ENCODE results near the gene TRIM31.

The TRIM31 gene

DNA sequence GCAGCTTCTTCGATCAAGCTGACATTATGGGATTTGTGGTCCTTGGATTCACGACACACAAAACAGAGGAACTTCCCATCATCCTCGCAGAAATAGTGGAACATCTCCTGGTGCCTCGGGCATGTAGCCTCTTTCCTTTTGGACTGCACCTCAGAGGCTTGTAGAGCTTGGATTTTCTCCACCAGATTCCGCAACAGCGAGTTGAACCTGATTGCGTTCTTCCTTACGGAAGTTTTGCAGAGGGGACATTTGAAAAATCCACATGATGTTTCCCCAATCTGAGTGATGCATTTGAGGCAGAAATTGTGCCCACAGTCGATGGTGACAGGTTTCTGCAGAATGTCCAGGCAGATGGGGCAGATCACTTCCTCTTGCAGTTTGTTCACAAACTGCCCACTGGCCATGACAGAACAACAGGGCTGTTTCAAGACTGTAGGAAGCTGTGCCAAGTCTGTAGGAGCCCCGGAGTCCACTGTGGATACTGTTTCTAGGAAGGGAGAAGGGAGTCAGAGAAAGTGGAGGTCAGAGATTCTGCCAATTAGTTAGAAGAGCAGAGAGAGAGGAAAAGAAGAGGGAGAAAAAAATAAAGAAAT is 392 bp downstream of the TRIM31 start:
- DNase-seq (ENCODE audit: low spot score), result no peak
- Mint-ChIP-seq H3K4me3 (no peak overlapping the region), H3K36me3 (ENCODE audit: low read depth) (no peaks in the 10 kb centered on the region), H3K27ac (no peak overlapping the region), H3K27me3 (ENCODE audit: low read depth) (peaks cover 65% of the 10 kb centered on the region), H3K4me1 (ENCODE audit: low read depth) (peaks cover 7% of the 10 kb centered on the region), H3K9me3 (no peaks in the 10 kb centered on the region)

DNA sequence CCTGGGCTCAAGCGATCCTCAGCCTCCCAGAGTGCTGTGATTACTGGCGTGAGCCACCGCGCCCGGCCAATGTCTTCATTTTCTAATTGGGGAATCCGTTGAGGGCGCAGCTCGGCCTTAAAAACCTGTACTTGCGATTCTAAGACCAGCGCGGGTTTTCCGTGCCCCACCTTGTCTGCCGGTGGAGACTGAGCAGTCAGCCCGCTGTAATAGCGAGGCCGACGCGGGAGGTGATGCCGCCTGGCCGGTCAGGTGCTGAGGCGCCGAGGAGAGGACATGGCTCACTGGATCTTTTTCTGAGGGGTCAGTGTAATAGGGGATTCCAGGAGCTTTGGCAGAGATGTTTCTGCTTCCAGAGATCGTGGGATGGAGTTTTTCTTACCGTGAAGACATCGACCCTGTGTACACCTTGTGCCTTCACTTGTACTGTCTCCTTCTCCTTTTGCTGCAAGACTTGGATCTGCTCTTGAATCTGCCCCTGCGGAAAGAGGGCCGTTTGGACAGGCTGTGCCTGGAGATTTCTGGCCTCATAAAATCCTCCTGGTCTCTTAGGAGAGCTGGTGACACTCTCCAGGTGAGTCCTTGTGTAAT is 1.5 kb downstream of the TRIM31 start:
- Mint-ChIP-seq H3K36me3 (ENCODE audit: low read depth) (no peaks in the 10 kb centered on the region), H3K9me3 (no peaks in the 10 kb centered on the region), H3K27ac (no peak overlapping the region), H3K4me3 (no peak overlapping the region), H3K27me3 (ENCODE audit: low read depth) (peaks cover 65% of the 10 kb centered on the region), H3K4me1 (ENCODE audit: low read depth) (peaks cover 7% of the 10 kb centered on the region)
- no peak for DNase-seq (ENCODE audit: low spot score)

DNA sequence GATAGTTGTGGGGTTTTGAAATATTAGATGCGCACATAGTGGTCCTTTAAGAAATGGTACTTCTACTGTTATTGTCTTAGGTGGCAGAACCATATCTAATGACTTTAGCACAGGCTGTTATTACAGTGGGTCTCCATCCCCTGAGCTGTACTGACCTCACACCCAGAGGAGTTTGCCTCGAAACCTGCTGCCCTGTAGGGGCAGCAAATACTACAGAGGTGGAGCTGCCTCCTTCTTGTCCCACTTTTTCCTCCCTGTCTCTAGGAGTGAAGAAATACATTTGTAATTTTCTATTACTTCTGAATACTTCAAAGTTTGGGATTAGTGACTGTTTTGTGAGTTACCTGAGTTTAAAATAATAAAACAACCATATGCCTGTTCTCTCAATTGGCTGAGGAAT is 8.2 kb downstream of the TRIM31 start:
- no peak for DNase-seq (ENCODE audit: low spot score)
- Mint-ChIP-seq H3K9me3 (no peaks in the 10 kb centered on the region), H3K27me3 (ENCODE audit: low read depth) (peaks cover 64% of the 10 kb centered on the region), H3K4me3 (no peak overlapping the region), H3K36me3 (ENCODE audit: low read depth) (no peaks in the 10 kb centered on the region), H3K27ac (no peak overlapping the region), H3K4me1 (ENCODE audit: low read depth) (peaks cover 30% of the 10 kb centered on the region)

DNA sequence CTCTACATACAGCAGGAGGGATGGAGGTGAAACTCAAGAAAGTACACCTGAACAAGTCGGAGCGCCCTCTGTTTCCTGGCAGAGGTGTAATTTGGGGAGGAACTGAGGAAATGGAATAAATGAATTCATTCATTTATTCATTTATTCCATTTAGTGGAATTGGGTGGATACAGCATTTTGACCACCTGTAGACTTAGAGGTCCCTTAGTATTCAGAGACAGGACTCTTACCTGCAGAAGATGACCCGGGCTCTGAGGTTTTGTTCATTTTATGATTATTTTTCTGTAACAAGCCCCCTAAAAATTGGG is 9.1 kb downstream of the TRIM31 start:
- Mint-ChIP-seq H3K27ac (no peak overlapping the region), H3K36me3 (ENCODE audit: low read depth) (no peaks in the 10 kb centered on the region), H3K4me3 (peak overlapping the region; percentile 92), H3K9me3 (no peaks in the 10 kb centered on the region), H3K4me1 (ENCODE audit: low read depth) (peaks cover 30% of the 10 kb centered on the region), H3K27me3 (ENCODE audit: low read depth) (peaks cover 68% of the 10 kb centered on the region)
- no peak for DNase-seq (ENCODE audit: low spot score)

DNA sequence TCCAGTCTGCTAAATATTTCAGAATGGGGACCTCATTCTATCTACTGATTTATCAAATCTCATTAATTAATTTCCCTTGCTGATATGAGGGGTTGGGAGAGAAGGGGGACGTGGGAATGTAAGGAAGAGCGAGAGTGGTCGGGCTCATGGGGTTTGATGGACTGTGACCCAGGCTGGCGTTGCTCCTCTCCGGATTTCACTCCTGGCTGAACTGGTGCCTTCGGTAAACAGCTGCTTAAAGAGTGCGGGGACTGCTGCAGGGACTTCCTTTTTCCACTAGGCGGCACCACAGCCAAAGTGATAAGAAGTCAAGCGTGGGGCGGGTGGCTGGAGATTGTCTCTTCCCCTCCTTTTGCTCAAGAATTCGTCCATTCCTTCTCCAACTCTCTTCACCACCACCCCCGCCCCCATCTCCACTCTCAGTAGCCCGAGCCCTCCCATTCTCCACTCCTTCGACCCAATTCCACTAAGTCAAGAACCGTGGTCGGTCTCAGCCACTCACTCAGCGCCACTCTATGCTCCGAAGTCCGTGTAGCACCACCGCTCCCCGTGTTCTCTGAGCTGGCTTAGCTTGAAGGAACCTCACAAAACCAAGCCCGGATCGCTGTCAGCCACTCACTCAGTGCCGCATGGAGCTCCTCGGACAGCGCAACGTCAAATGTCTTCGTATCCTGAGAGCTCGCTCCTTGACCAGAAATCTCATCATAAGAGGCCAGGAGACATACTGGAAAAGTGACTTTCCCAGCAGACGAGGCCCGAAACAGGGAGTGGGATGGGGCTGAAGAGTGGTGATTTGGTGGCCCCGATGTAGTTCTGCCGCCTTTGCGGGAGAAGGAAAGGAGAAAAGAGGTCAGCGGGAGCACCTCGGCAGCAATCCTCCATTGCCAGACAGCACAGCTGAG is 9.7 kb downstream of the TRIM31 start:
- Mint-ChIP-seq H3K4me3 (peak overlapping the region; percentile 92), H3K27ac (peak overlapping the region; percentile 67), H3K4me1 (ENCODE audit: low read depth) (peaks cover 30% of the 10 kb centered on the region), H3K36me3 (ENCODE audit: low read depth) (no peaks in the 10 kb centered on the region), H3K27me3 (ENCODE audit: low read depth) (peaks cover 69% of the 10 kb centered on the region), H3K9me3 (no peaks in the 10 kb centered on the region)
- DNase-seq (ENCODE audit: low spot score), result peak; percentile 79

DNA sequence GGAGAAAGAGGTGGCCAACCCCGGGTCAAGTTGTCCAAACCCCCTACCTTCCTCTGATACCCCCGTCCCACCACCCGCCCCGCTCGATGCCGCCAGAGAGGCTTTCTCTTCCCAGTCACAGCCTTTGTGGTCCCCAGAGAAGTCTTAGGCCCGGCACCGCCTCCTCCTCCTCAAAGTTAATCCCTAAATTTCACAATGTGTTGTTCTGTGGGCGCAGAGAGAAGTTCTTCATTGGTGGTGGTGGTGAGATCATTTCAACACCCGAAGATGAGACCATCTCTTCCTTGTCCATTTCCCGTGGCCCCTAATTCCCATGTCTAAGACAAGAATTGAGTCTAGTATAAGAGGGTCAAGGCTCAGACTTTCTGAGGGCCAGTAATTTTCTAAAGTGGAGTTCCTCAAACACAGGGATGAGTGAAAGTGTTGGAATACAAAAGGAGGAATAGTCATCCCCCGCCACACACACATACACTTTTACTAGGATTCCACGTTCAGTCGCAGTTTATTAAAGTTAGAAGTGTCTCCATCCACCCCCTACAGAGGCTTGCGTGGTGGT is 10.4 kb downstream of the TRIM31 start:
- Mint-ChIP-seq H3K36me3 (ENCODE audit: low read depth) (no peaks in the 10 kb centered on the region), H3K9me3 (no peaks in the 10 kb centered on the region), H3K27me3 (ENCODE audit: low read depth) (peaks cover 68% of the 10 kb centered on the region), H3K4me1 (ENCODE audit: low read depth) (peaks cover 31% of the 10 kb centered on the region), H3K4me3 (peak overlapping the region; percentile 92), H3K27ac (peak overlapping the region; percentile 67)
- DNase-seq (ENCODE audit: low spot score), result no peak

DNA sequence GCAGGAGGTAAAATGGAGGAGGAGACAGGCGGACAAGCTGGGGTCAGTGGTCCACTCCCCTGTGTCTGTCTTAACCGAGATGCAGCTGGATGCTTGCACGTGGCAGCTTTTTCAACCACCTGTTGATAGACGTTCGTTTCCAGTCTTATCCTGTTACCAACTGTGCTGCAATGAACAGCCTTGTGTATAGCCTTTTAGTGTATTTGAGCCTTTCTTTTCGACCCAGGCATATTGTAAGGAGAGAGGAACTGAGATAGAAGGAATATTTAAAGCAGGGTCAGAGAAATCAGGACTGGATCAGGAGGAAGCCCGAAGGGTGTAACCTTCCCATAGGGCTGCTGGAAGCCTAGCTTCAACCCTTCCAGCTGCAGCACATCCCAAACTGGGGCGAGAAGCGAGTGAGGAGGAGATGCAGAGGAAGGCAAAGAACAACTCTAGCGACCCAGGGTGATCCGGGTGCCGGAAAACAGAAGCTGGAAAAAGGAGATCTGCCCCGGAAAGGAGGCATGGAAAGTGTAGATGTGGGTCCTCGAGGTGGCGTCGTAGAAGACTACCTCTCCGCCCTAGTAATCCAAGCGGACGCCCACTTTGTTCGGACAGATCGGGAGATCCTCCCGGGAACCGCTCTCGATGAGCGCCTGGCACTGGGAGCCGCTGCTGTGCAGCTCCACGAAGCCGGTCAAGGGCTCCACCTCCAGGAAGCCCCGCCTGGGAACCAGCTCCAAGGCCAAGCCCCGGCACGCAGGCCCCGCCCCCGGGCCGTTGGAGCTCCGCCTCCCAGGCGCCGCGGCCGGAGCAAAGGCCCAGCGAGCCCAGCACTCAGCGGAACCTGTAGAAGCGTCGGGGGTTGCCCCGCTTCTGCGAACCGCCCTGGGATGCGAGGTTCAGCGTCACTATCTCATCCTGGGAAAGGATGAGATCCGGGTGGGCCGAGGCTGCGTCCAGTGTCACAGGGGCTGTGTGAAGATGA is 11.2 kb downstream of the TRIM31 start:
- H3K4me1 Mint-ChIP-seq (ENCODE audit: low read depth), result peaks cover 31% of the 10 kb centered on the region
- peak overlapping the region; percentile 72 for H3K4me3 Mint-ChIP-seq
- no peaks in the 10 kb centered on the region for H3K9me3 Mint-ChIP-seq
- DNase-seq (ENCODE audit: low spot score), result peak; percentile 77
- H3K27ac Mint-ChIP-seq, result no peak overlapping the region
- H3K36me3 Mint-ChIP-seq (ENCODE audit: low read depth), result no peaks in the 10 kb centered on the region
- H3K27me3 Mint-ChIP-seq (ENCODE audit: low read depth), result peaks cover 75% of the 10 kb centered on the region

DNA sequence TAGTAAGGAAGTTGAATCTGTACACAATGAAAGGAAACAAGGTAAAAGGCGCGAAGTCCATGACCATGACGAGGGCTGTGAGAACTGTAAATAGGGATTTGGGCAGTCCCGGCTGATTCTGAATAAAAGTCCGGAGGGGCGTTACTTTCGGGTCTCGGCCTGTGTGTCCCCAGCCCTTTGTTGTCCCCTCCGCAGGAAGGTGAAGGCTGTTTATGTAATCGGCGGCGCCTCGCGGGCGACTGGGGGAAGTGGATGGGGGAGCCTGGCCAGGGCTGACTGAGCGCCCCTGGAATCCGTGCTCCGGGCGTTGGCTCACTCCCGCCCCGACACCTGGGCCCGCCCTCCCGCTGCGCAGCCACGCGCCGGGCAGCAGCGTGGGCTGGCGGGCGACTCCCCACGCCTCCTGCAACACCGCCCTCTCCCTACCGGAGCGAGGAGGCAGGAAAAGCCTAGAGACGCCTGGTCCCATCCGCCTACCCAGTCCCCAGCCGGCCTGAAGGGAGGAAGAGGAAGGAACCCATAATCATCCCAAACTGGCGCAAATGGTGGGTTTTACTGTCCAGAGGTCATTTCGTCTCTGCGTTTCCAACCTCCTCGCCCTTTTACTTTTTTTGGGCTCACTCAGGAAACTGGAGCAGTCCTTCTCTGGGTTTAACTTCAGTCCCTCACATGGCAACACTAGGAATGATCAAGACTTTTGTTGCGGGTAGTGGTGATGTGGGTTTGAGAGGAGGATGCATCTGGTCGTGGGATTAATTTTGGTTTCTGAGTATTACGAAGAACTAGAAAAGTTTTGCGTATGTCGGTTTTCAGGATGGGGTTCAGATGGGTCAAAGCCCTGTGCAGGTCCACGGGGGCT is 12.1 kb downstream of the TRIM31 start:
- no peaks in the 10 kb centered on the region for H3K36me3 Mint-ChIP-seq (ENCODE audit: low read depth)
- peak overlapping the region; percentile 72 for H3K4me3 Mint-ChIP-seq
- H3K9me3 Mint-ChIP-seq, result no peaks in the 10 kb centered on the region
- H3K4me1 Mint-ChIP-seq (ENCODE audit: low read depth), result peaks cover 31% of the 10 kb centered on the region
- H3K27ac Mint-ChIP-seq, result no peak overlapping the region
- no peak for DNase-seq (ENCODE audit: low spot score)
- peaks cover 76% of the 10 kb centered on the region for H3K27me3 Mint-ChIP-seq (ENCODE audit: low read depth)

DNA sequence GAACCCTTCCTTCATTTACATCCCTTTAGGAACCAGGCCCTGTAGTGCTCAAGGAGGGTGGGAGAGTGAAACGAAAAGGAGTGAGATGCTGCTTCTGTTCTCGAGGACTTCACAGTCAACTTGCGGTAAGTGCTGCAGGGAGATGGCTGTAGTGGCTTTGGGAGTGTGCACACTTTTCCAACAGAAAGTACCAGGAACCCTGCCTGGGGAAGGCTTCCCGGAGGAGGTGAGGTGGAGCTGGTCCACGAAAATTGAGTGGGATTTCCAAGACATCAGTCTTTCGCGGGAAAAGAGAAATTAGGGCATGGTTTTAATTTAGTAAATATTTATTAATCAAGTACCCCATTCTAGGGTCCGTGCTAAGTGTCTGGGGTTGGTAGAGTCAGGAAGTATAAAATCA is 12.7 kb downstream of the TRIM31 start:
- H3K36me3 Mint-ChIP-seq (ENCODE audit: low read depth), result no peaks in the 10 kb centered on the region
- H3K27ac Mint-ChIP-seq, result no peak overlapping the region
- peak overlapping the region; percentile 50 for H3K4me3 Mint-ChIP-seq
- peaks cover 80% of the 10 kb centered on the region for H3K27me3 Mint-ChIP-seq (ENCODE audit: low read depth)
- DNase-seq (ENCODE audit: low spot score), result no peak
- H3K9me3 Mint-ChIP-seq, result no peaks in the 10 kb centered on the region
- H3K4me1 Mint-ChIP-seq (ENCODE audit: low read depth), result peaks cover 31% of the 10 kb centered on the region

DNA sequence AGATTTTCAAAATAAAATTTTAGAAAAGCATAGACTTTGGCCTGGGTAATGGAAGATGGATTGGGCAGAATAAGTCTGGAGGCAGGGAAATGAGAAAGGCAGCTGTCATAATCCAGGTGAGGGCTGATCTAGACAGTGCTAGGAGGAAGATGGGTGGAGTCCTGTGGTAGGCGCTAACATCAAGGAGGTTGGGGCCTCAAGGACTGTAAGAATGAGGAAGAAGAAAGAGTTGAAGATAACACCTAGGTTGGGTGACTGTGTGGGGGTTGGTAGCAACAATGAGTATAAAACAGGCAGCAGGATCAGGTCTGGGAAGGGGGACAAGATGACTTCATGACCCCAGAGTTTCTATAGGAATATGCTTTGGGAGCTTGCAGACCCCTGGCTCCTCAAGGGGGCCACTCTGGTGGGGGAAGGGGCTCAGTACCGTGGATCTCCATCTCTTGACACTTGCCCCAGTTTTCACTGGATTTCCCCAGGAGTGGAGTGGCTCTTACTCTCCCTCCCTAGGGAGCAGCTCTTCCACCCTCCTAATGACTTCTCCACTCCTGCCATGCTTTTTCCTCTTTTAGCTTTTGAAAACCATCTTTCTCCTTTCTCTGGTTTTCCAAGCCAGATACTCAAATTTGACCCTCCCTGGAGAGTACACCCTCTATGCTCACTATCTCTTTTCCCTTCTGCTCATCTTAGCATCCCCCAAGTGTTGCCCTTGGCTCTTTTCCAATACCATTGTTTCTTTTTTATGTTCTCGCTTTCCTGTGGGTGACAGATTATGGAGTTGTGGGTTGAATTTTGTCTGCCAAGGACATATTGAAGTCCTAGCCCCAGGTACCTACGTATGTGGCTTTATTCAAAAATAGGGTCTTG is 14.8 kb downstream of the TRIM31 start:
- H3K4me3 Mint-ChIP-seq, result no peak overlapping the region
- DNase-seq (ENCODE audit: low spot score), result no peak
- H3K4me1 Mint-ChIP-seq (ENCODE audit: low read depth), result peaks cover 24% of the 10 kb centered on the region
- peaks cover 77% of the 10 kb centered on the region for H3K27me3 Mint-ChIP-seq (ENCODE audit: low read depth)
- H3K9me3 Mint-ChIP-seq, result no peaks in the 10 kb centered on the region
- no peak overlapping the region for H3K27ac Mint-ChIP-seq
- H3K36me3 Mint-ChIP-seq (ENCODE audit: low read depth), result no peaks in the 10 kb centered on the region

DNA sequence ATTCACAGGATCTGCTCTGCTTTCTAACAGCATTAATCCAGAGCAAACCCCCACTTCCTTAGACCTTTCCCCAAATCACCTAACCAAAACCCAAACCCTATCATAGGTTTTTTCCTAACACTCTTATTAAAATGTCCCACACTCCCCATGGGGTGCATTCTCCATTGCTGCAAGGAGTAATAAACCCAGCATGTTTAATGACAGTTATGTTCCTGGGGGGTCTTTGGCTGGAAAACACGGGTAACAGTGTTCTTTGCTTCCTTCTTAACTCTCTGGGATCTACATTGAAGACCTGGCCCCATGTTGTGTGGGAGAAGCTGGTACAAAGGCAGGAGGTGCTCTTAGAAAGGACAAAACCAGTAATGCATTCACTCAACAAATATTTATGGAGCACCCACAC is 16.1 kb downstream of the TRIM31 start:
- H3K4me1 Mint-ChIP-seq (ENCODE audit: low read depth), result peaks cover 17% of the 10 kb centered on the region
- H3K9me3 Mint-ChIP-seq, result no peaks in the 10 kb centered on the region
- no peak overlapping the region for H3K4me3 Mint-ChIP-seq
- DNase-seq (ENCODE audit: low spot score), result no peak
- peaks cover 83% of the 10 kb centered on the region for H3K27me3 Mint-ChIP-seq (ENCODE audit: low read depth)
- H3K36me3 Mint-ChIP-seq (ENCODE audit: low read depth), result no peaks in the 10 kb centered on the region
- no peak overlapping the region for H3K27ac Mint-ChIP-seq

DNA sequence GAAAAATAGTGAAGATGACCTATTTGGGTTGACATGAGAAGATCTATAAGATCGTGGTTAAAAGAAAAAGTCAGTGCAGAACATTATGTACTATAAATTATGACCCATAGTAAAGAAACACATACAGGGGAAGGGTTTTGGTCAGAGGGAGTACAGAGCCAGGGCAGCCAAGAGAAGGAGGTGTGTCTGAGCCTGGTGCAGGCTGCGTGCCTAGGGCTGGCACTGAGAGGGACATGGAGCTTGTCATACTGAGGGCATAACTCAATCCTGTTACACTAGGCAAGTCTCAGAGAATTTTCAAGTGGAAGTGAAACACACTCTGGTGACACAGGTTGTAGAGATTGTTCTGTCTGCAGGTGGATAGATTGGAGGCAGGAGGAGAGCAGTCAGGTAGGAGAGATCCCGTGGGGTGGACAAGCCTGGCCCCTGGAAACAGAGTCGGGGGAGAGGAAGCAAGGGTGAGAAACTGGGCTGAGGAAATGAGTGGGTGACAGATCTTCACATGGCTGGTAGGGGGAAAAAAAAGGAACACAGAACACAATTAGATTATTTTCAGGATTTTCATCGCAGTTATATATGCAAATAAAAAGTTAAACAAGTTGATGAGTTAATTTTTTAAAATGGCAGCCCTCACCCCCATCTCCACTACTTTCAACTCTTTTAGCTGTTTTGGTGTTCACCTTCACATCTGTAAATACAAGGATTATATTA is 18.8 kb downstream of the TRIM31 start:
- H3K36me3 Mint-ChIP-seq (ENCODE audit: low read depth), result no peaks in the 10 kb centered on the region
- DNase-seq (ENCODE audit: low spot score), result no peak
- H3K27ac Mint-ChIP-seq, result no peak overlapping the region
- H3K4me3 Mint-ChIP-seq, result no peak overlapping the region
- H3K9me3 Mint-ChIP-seq, result no peaks in the 10 kb centered on the region
- H3K4me1 Mint-ChIP-seq (ENCODE audit: low read depth), result peaks cover 3% of the 10 kb centered on the region
- H3K27me3 Mint-ChIP-seq (ENCODE audit: low read depth), result peaks cover 80% of the 10 kb centered on the region
